ENCODE data around the gene COX6B2.

The COX6B2 gene

DNA sequence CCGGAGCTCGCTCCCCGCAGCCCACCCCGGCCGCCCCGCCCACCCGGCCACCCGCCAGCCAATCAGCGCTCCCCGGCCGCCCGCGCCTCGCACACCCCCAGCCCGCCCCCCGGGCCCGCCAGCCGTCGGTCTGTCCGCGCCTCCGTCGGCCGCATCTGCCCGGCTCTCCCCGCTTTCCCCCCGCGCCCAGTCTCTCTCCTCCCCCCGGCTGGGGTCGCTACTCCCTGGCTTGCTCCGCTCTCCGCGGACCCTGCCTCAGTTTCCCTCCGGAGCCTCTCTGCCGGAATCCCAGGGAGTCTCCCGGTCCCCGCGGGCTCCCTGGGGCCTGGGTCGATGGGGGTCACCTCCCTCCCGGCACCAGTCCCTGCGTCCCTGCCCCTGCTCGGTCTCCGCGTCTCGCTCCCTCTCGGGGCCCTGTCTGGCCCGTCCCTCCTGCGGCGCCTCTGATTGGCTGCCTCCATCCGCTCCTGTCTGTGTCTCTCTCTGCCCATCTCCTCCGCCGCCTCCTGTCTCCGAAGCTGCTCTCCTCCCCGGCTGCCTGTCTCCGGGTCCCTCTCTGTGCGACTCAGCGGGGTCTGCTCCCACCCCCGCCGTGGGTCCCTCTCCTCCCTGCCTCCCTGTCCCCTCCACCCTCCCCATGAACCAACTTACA is 15.3 kb upstream of the COX6B2 start (continued):
- TF ChIP-seq RBAK (tag by site-specific recombination; IDR thresholded peaks at IDR 0.05): no peak
- TF ChIP-seq ZNF560 (tag by site-specific recombination; IDR thresholded peaks at IDR 0.05; ENCODE audit: borderline replicate concordance): no peak
- TF ChIP-seq, protein P1, sequence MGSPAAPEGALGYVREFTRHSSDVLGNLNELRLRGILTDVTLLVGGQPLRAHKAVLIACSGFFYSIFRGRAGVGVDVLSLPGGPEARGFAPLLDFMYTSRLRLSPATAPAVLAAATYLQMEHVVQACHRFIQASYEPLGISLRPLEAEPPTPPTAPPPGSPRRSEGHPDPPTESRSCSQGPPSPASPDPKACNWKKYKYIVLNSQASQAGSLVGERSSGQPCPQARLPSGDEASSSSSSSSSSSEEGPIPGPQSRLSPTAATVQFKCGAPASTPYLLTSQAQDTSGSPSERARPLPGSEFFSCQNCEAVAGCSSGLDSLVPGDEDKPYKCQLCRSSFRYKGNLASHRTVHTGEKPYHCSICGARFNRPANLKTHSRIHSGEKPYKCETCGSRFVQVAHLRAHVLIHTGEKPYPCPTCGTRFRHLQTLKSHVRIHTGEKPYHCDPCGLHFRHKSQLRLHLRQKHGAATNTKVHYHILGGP (tag by site-specific recombination; IDR thresholded peaks at IDR 0.05): no peak
- TF ChIP-seq ZNF211 (tag by site-specific recombination; IDR thresholded peaks at IDR 0.05; ENCODE audit: low read depth): no peak
- TF ChIP-seq WT1 (tag by site-specific recombination; IDR thresholded peaks at IDR 0.05): peak; percentile 36; the same call in 1 of the 2 replicates
- TF ChIP-seq GLIS2 (tag by site-specific recombination; IDR thresholded peaks at IDR 0.05): peak; percentile 73
- TF ChIP-seq, protein P2, sequence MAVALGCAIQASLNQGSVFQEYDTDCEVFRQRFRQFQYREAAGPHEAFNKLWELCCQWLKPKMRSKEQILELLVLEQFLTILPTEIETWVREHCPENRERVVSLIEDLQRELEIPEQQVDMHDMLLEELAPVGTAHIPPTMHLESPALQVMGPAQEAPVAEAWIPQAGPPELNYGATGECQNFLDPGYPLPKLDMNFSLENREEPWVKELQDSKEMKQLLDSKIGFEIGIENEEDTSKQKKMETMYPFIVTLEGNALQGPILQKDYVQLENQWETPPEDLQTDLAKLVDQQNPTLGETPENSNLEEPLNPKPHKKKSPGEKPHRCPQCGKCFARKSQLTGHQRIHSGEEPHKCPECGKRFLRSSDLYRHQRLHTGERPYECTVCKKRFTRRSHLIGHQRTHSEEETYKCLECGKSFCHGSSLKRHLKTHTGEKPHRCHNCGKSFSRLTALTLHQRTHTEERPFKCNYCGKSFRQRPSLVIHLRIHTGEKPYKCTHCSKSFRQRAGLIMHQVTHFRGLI (tag by site-specific recombination; IDR thresholded peaks at IDR 0.05): no peak
- TF ChIP-seq, protein P3, sequence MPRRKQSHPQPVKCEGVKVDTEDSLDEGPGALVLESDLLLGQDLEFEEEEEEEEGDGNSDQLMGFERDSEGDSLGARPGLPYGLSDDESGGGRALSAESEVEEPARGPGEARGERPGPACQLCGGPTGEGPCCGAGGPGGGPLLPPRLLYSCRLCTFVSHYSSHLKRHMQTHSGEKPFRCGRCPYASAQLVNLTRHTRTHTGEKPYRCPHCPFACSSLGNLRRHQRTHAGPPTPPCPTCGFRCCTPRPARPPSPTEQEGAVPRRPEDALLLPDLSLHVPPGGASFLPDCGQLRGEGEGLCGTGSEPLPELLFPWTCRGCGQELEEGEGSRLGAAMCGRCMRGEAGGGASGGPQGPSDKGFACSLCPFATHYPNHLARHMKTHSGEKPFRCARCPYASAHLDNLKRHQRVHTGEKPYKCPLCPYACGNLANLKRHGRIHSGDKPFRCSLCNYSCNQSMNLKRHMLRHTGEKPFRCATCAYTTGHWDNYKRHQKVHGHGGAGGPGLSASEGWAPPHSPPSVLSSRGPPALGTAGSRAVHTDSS (tag by site-specific recombination; IDR thresholded peaks at IDR 0.05): no peak
- peak; percentile 61 for TF ChIP-seq KLF8 (tag by site-specific recombination; IDR thresholded peaks at IDR 0.05)
- TF ChIP-seq ZNF121 (tag by site-specific recombination; IDR thresholded peaks at IDR 0.05): no peak
- TF ChIP-seq PRDM1 (tag by site-specific recombination; IDR thresholded peaks at IDR 0.05): no peak
- TF ChIP-seq ZNF596 (tag by site-specific recombination; IDR thresholded peaks at IDR 0.05): no peak
- TF ChIP-seq, protein P4, sequence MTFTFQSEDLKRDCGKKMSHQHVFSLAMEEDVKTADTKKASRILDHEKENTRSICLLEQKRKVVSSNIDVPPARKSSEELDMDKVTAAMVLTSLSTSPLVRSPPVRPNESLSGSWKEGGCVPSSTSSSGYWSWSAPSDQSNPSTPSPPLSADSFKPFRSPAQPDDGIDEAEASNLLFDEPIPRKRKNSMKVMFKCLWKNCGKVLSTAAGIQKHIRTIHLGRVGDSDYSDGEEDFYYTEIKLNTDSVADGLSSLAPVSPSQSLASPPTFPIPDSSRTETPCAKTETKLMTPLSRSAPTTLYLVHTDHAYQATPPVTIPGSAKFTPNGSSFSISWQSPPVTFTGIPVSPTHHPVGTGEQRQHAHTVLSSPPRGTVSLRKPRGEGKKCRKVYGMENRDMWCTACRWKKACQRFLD (tag by site-specific recombination; IDR thresholded peaks at IDR 0.05): no peak
- TF ChIP-seq ZNF626 (tag by site-specific recombination; IDR thresholded peaks at IDR 0.05): no peak
- TF ChIP-seq ZNF701 (tag by site-specific recombination; IDR thresholded peaks at IDR 0.05): no peak
- TF ChIP-seq ZBTB20 (tag by site-specific recombination; IDR thresholded peaks at IDR 0.05): no peak; the same call in 1 of the 2 replicates
- TF ChIP-seq ZNF248 (tag by site-specific recombination; IDR thresholded peaks at IDR 0.05): no peak
- TF ChIP-seq ZNF155 (tag by site-specific recombination; IDR thresholded peaks at IDR 0.05): no peak
- TF ChIP-seq, protein P5, sequence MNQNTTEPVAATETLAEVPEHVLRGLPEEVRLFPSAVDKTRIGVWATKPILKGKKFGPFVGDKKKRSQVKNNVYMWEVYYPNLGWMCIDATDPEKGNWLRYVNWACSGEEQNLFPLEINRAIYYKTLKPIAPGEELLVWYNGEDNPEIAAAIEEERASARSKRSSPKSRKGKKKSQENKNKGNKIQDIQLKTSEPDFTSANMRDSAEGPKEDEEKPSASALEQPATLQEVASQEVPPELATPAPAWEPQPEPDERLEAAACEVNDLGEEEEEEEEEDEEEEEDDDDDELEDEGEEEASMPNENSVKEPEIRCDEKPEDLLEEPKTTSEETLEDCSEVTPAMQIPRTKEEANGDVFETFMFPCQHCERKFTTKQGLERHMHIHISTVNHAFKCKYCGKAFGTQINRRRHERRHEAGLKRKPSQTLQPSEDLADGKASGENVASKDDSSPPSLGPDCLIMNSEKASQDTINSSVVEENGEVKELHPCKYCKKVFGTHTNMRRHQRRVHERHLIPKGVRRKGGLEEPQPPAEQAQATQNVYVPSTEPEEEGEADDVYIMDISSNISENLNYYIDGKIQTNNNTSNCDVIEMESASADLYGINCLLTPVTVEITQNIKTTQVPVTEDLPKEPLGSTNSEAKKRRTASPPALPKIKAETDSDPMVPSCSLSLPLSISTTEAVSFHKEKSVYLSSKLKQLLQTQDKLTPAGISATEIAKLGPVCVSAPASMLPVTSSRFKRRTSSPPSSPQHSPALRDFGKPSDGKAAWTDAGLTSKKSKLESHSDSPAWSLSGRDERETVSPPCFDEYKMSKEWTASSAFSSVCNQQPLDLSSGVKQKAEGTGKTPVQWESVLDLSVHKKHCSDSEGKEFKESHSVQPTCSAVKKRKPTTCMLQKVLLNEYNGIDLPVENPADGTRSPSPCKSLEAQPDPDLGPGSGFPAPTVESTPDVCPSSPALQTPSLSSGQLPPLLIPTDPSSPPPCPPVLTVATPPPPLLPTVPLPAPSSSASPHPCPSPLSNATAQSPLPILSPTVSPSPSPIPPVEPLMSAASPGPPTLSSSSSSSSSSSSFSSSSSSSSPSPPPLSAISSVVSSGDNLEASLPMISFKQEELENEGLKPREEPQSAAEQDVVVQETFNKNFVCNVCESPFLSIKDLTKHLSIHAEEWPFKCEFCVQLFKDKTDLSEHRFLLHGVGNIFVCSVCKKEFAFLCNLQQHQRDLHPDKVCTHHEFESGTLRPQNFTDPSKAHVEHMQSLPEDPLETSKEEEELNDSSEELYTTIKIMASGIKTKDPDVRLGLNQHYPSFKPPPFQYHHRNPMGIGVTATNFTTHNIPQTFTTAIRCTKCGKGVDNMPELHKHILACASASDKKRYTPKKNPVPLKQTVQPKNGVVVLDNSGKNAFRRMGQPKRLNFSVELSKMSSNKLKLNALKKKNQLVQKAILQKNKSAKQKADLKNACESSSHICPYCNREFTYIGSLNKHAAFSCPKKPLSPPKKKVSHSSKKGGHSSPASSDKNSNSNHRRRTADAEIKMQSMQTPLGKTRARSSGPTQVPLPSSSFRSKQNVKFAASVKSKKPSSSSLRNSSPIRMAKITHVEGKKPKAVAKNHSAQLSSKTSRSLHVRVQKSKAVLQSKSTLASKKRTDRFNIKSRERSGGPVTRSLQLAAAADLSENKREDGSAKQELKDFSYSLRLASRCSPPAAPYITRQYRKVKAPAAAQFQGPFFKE (tag by site-specific recombination; IDR thresholded peaks at IDR 0.05; ENCODE audit: borderline replicate concordance): no peak
- no peak for TF ChIP-seq ZNF529 (tag by site-specific recombination; IDR thresholded peaks at IDR 0.05; ENCODE audit: insufficient replicate concordance)
- no peak for TF ChIP-seq ZNF571 (tag by site-specific recombination; IDR thresholded peaks at IDR 0.05)
- TF ChIP-seq, protein P6, sequence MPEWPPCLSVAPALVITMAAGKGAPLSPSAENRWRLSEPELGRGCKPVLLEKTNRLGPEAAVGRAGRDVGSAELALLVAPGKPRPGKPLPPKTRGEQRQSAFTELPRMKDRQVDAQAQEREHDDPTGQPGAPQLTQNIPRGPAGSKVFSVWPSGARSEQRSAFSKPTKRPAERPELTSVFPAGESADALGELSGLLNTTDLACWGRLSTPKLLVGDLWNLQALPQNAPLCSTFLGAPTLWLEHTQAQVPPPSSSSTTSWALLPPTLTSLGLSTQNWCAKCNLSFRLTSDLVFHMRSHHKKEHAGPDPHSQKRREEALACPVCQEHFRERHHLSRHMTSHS (tag by site-specific recombination; IDR thresholded peaks at IDR 0.05): no peak
- TF ChIP-seq EGR2 (tag by site-specific recombination; IDR thresholded peaks at IDR 0.05; ENCODE audit: low read depth): no peak
- no peak for TF ChIP-seq ZNF843 (tag by site-specific recombination; IDR thresholded peaks at IDR 0.05)
- TF ChIP-seq ZNF792 (tag by site-specific recombination; IDR thresholded peaks at IDR 0.05): no peak
- TF ChIP-seq ZBTB7A (tag by site-specific recombination; IDR thresholded peaks at IDR 0.05; ENCODE audit: low read depth): peak; percentile 68
- TF ChIP-seq ZNF629 (tag by site-specific recombination; IDR thresholded peaks at IDR 0.05): no peak

All from HEK293 (cell line).